Thymus (tissue), 11 donors: ENCODE data around the gene GOLIM4. TPM values are rescaled to one million over a fixed set of nuclear protein-coding genes. Genes with fewer than 3 reads are reported as not detected.
"Not testable (repeated sequence)": the region's sequence is repeated elsewhere in the genome, so short reads cannot be mapped to it uniquely, and the experiment has no call there.

ENCODE experiments used
- DNase-seq, 9 donors: peaks; one replicate each; pipeline ENCODE4 v3.0.0-alpha.2; 2013; ENCODE audit warnings: low spot score in 9 of 9, low read depth in 6 of 9, missing footprints in 1 of 9
- H3K27ac ChIP-seq, 2 donors: one replicate each; pipeline ENCODE4 v1.5.1; 2013; ENCODE audit warnings: control low read depth in 1 of 2, low read depth in 1 of 2, low read length in 1 of 2, mild to moderate bottlenecking in 1 of 2, moderate library complexity in 1 of 2
- H3K27me3 ChIP-seq, 2 donors: one replicate each; pipeline ENCODE4 v1.5.1; 2013; ENCODE audit warnings: low read length in 1 of 2; ENCODE audit not compliant: control insufficient read depth in 2 of 2, insufficient read depth in 1 of 2
- H3K36me3 ChIP-seq, 2 donors: one replicate each; pipeline ENCODE4 v1.5.1; 2013; ENCODE audit warnings: low read length in 1 of 2, mild to moderate bottlenecking in 1 of 2, moderate library complexity in 1 of 2; ENCODE audit not compliant: control insufficient read depth in 2 of 2, insufficient read depth in 2 of 2
- H3K4me1 ChIP-seq, 2 donors: one replicate each; pipeline ENCODE4 v1.5.1; 2013; ENCODE audit warnings: low read length in 2 of 2; ENCODE audit not compliant: control insufficient read depth in 2 of 2, insufficient read depth in 2 of 2
- H3K4me3 ChIP-seq, 2 donors: one replicate each; pipeline ENCODE4 v1.5.1; 2013; ENCODE audit warnings: low read length in 2 of 2, control low read depth in 1 of 2, mild to moderate bottlenecking in 1 of 2
- H3K9me3 ChIP-seq, 2 donors: one replicate each; pipeline ENCODE4 v1.5.1; 2013; ENCODE audit warnings: low read length in 1 of 2, mild to moderate bottlenecking in 1 of 2; ENCODE audit not compliant: control insufficient read depth in 2 of 2, insufficient read depth in 1 of 2
- WGBS: extraction: QIAGEN DNeasy Blood & Tissue Kit; methylation state at CpG from one replicate; pipeline ENCODE4 v1.1.7; 2013; 5-methylcytosine and 5-hydroxymethylcytosine counted together
- polyA plus RNA-seq: library from polyadenylated mRNA; stranded (reverse); fragments of 200-250 nt; gene quantifications from one replicate; pipeline ENCODE4 v1.2.3, GENCODE V29; 2013
- total RNA-seq: library from RNA; stranded (reverse); fragments of 120-200 nt; gene quantifications from one replicate; pipeline ENCODE4 v1.2.4, GENCODE V29; 2013
- donor health status: healthy.

The GOLIM4 gene
- total and polyA plus RNA-seq, 2 donors = 8.4 to 8.8 TPM

DNA sequence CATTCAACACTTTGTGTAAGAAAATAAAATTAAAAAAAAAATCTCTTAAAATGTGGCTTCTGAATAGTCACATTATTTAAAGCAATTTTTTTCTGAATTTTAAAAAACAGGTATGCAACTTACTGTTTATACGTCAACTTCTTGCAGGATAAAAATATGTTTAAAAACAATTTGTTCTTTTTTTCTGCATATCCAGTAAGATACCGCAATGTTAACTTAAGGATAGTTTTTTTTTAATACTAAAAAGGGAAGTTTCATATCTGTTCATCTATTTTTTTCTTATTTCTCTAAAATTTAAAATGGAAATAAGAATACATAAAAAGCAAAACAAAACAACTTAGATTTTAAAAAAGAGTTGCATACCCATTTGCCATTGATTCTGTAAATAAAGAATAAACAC, 27.4 kb downstream of the GOLIM4 start:
- Histone ChIP-seq H3K9me3 (no peaks in the 10 kb centered on the region), H3K4me1 (no peaks in the 10 kb centered on the region), H3K27ac (no peak overlapping the region), H3K4me3 (no peak overlapping the region), H3K27me3 (no peaks in the 10 kb centered on the region), H3K36me3 (no peaks in the 10 kb centered on the region)
- no peak for DNase-seq
- WGBS = 80% methylated on average over 2 of the region's 2 CpGs

DNA sequence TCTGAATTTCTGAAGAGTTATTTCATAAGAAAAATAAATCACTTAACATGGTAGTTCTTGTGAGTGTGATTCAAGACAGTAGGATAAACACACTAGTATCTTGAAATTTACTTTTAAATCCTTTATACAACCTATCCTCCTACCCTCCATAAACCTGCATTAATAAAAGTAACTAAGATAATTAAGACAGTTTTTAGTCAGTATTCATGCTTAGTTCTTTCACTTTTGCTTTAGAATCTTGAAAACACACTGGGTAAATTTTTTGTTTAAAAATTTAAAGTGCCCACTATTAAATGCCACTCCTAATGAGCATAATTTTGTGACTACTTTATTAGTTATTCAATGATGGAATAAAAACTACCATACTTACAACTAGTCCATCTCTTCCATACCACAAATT, 28.8 kb downstream of the GOLIM4 start:
- H3K4me3 ChIP-seq = no peak overlapping the region
- no peaks in the 10 kb centered on the region for H3K36me3 ChIP-seq
- H3K27me3 ChIP-seq = no peaks in the 10 kb centered on the region
- no peaks in the 10 kb centered on the region for H3K4me1 ChIP-seq
- no peak overlapping the region for H3K27ac ChIP-seq
- H3K9me3 ChIP-seq = no peaks in the 10 kb centered on the region
- no peak for DNase-seq

DNA sequence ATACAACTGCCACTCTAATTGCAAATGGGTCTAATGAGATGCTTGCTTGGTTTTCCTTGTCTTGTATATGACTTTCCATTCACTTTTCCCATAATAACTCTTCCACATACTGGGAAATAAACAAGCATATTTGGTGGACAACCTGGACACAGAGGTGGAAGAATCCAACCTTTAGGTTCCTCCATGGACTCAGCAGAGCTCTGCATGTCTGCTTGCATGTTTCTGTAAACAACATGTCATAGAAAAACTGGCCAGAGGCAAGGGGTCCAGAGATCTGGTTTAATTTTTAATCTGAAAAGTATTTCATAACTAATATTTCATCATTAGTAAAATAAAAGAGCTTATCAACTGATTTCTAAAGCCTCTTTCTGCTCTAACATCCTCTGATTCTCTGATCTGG, 30.2 kb downstream of the GOLIM4 start:
- no peaks in the 10 kb centered on the region for H3K27me3 ChIP-seq
- H3K27ac ChIP-seq = no peak overlapping the region
- H3K4me3 ChIP-seq = no peak overlapping the region
- DNase-seq = no peak
- H3K4me1 ChIP-seq = no peaks in the 10 kb centered on the region
- H3K36me3 ChIP-seq = no peaks in the 10 kb centered on the region
- no peaks in the 10 kb centered on the region for H3K9me3 ChIP-seq

DNA sequence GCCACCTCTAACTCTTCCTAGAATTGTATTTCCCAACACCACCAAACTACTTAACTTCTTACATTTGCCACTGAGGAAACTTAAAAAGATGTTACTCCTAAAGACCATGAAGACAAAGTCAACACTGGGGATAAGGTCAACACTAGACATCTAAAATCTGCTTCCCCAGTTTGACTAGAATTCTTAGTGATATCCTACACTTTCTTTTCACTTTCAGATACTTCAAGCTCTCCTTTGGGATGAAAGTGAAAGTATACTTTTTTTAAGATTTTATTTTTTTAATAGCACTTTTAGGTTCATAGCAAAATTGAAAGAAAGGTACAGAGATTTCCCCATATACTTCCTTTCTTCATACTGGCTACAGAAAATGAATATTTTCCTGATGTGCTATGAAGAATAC, 32.6 kb downstream of the GOLIM4 start:
- no peak for DNase-seq
- Histone ChIP-seq H3K36me3 (no peaks in the 10 kb centered on the region), H3K4me1 (no peaks in the 10 kb centered on the region), H3K27ac (no peak overlapping the region), H3K27me3 (no peaks in the 10 kb centered on the region), H3K9me3 (no peaks in the 10 kb centered on the region), H3K4me3 (no peak overlapping the region)

DNA sequence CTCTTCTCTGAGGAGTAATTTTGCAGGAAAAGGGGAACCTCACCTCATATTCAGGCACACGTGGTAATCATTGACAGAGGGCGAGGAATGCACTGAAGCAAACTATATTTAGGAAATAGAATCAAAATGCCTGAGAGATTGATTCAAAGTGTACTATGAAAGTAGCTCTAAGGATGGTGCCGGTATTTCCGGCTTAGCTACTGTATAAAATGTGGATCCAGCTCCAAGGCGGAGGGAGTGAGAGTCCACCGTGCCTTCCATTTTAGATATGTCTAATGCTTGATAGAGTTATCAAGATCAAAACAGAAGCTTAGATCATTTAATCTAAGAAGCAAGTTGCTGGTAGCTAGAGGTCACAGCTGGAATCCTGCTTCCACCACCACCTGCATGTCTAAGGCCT, 33.0 kb downstream of the GOLIM4 start:
- H3K4me3 ChIP-seq = no peak overlapping the region
- H3K36me3 ChIP-seq = no peaks in the 10 kb centered on the region
- no peaks in the 10 kb centered on the region for H3K9me3 ChIP-seq
- WGBS = 90% methylated on average over 6 of the region's 6 CpGs
- no peaks in the 10 kb centered on the region for H3K27me3 ChIP-seq
- DNase-seq = no peak
- no peaks in the 10 kb centered on the region for H3K4me1 ChIP-seq
- no peak overlapping the region for H3K27ac ChIP-seq

DNA sequence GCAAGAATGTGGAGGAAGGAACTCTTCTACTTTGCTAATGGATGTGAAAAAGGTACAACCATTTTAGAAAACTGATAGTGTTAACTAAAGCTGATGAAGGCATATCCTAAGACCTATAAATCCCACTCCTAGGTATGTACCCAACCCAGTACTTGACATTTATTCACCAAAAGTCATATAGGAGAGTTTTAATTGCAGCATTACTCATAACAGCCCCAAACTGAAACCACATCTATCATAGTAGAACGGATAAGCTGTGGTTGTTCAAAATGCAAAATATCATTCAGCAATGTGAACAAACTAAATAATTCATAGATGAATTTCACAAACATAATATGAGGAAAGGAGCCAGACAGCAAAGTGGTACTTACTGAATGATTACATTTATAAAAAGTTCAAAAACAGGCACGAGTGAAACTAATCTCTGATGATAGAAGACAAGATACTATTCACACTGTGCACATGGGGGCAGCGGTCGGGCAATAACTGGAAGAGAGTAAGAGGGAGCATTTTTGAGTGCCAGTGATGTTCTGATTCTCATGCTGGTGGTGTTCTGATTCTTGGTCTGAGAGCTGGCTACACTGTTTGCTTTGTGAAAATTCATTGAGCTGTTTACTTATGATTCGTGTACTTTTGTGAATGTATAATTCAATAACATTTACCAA, 34.3 kb downstream of the GOLIM4 start:
- WGBS = 58% methylated on average over 5 of the region's 5 CpGs
- DNase-seq = peak in 1 of 9 donors; percentile 19
- H3K9me3 ChIP-seq = no peaks in the 10 kb centered on the region
- no peaks in the 10 kb centered on the region for H3K4me1 ChIP-seq
- H3K4me3 ChIP-seq = no peak overlapping the region
- H3K27me3 ChIP-seq = no peaks in the 10 kb centered on the region
- no peak overlapping the region for H3K27ac ChIP-seq
- H3K36me3 ChIP-seq = no peaks in the 10 kb centered on the region

DNA sequence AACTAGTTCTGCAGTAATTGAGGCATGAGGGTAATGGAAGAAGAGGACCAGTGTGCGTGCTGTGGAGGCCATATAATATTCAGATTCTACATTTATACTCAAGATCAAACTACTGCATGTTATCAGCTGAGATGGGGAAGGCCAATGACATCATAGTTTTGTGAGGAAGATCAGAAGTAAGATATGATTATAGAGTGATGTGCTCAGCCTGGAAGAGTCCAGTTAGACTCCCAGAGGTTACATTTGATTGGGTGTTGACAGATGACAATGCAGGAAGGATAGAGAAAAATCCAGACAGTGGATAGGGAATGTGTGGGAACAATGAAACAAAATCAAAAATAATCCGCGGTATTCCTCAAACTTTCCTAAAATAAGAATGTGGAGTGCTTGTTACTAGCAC, 35.4 kb downstream of the GOLIM4 start:
- no peaks in the 10 kb centered on the region for H3K36me3 ChIP-seq
- 77% methylated on average over 3 of the region's 3 CpGs for WGBS
- peaks cover 0 to 7% of the 10 kb centered on the region in 2 donors for H3K9me3 ChIP-seq
- no peak overlapping the region for H3K4me3 ChIP-seq
- no peaks in the 10 kb centered on the region for H3K27me3 ChIP-seq
- H3K4me1 ChIP-seq = no peaks in the 10 kb centered on the region
- no peak overlapping the region for H3K27ac ChIP-seq
- DNase-seq = no peak

DNA sequence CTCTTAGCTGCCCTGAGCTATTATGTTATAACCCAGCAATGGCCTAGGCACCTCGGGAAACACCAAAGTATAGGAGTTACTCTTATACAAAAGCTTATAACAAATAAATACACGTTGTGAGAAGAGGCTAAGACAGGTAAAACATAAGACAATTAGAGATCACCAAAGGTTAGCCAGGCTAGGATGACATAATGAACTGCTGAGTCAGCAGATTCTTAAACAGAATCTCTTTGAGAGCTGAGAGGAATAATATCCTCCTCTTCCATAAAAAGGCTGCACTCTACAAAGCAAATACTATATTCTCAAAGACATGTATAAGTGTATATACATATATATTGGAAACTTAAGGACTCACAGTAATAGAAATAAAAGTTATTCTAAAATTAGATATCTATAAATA, 37.2 kb downstream of the GOLIM4 start:
- DNase-seq = no peak
- H3K9me3 ChIP-seq = peaks cover 0 to 7% of the 10 kb centered on the region in 2 donors
- no peaks in the 10 kb centered on the region for H3K27me3 ChIP-seq
- no peaks in the 10 kb centered on the region for H3K36me3 ChIP-seq
- no peak overlapping the region for H3K27ac ChIP-seq
- WGBS = 95% methylated on average over 2 of the region's 2 CpGs
- H3K4me1 ChIP-seq = no peaks in the 10 kb centered on the region
- H3K4me3 ChIP-seq = no peak overlapping the region

DNA sequence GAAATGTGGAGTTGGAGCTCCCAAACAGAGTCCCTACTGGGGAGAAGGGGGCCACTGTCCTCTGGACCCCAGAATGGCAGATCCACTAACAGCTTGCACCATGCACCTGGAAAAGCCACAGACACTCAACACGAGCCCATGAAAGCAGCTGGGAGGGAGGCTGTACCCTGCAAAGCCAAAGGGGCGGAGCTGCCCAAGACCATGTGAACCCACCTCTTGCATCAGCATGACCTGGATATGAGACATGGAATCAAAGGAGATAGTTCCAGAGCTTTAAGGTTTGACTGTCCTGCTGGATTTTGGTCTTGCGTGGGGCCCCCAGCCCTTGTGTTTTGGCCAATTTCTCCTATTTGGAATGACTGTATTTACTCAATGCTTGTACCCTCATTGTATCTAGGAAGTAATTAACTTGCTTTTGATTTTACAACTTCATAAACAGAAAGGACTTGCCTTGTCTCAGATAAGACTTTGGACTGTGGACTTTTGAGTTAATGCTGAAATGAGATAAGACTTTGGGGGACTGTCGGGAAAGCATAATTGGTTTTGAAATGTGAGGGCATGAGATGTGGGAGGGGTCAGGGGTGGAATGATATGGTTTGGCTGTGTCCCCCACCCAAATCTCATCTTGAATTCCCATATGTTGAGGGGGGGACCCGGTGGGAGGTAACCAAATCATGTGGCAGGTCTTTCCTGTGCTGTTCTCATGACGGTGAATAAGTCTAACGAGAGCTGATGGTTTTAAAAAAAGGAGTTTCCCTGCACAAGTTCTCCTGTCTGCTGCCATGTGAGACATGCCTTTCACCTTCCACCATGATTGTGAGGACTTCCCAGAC, 39.1 kb downstream of the GOLIM4 start:
- not testable (repeated sequence) for H3K27me3 ChIP-seq, H3K4me1 ChIP-seq, H3K27ac ChIP-seq, H3K9me3 ChIP-seq, DNase-seq, H3K36me3 ChIP-seq, H3K4me3 ChIP-seq
- WGBS = 94% methylated on average over 7 of the region's 7 CpGs
